NCI-H460 (cell line): ENCODE measurements around the gene INPP5A. TPM values are rescaled to one million over a fixed set of nuclear protein-coding genes. Genes with fewer than 3 reads are reported as not detected.
"Not testable (repeated sequence)": the region's sequence is repeated elsewhere in the genome, so short reads cannot be mapped to it uniquely, and the experiment has no call there.

ENCODE experiments used
- DNase-seq: peaks from one replicate; pipeline ENCODE4 v3.0.0-alpha.2; 2016; ENCODE audit warnings: low read depth; ENCODE audit errors: extremely low read depth
- total RNA-seq: library from RNA; depleted of rRNA; stranded (reverse); fragments of >200 nt; shearing (Covaris generic); gene quantifications from 2 replicates; pipeline ENCODE4 v1.2.3, GENCODE V29; 2014

INPP5A gene
- total RNA-seq, 1 experiment from 2014 or later: 13.1 TPM

DNA sequence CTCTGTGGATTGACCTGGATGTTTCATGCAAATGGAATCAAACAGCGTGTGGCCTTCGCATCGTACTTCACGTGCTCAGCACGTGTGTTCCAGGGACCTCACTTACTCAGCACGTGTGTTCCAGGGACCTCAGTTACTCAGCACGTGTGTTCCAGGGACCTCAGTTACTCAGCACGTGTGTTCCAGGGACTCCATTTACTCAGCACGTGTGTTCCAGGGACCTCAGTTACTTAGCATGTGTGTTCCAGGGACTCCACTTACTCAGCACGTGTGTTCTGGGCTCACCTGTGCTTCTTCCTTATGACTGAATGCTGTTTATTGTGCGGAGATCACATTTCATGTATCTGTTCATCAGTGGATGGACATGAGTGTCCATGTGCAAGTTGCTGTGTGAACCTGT is 22.0 kb downstream of the INPP5A start:
- no peak for DNase-seq

GRCh38 chr10:132560241-132560731 is 22.7 kb downstream of the INPP5A start:
- DNase-seq: no peak

- DNase-seq: no peak
Measured at GRCh38 chr10:132562177-132562915, 24.8 kb downstream of the INPP5A start.

DNA sequence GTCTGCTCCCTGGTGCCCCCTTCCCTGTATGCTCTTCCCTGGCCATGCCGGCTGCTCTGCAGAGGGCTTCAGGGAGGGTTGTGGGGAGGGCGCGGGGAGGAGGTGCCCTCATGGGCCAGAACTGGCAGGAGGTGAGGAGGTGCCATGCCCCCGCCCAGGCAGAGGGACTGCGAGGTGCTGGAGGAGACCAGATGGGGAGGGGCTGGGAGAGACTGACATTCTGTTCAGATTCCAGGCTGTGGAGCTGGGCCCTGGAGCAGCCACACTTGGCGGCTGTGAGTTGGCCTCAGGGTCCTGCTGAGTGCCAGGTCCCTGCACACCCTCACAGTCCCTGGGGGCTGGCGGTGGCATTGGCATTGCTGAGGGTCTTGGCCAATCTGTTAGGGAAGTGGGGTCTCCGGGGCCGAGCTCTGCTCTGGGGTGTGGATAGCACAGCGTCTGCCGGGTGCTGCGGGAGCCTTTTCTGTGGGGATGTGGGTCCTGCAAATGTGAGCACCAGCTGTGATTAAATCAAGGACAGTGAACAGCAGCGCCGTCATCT is 25.4 kb downstream of the INPP5A start:
- no peak for DNase-seq

DNA sequence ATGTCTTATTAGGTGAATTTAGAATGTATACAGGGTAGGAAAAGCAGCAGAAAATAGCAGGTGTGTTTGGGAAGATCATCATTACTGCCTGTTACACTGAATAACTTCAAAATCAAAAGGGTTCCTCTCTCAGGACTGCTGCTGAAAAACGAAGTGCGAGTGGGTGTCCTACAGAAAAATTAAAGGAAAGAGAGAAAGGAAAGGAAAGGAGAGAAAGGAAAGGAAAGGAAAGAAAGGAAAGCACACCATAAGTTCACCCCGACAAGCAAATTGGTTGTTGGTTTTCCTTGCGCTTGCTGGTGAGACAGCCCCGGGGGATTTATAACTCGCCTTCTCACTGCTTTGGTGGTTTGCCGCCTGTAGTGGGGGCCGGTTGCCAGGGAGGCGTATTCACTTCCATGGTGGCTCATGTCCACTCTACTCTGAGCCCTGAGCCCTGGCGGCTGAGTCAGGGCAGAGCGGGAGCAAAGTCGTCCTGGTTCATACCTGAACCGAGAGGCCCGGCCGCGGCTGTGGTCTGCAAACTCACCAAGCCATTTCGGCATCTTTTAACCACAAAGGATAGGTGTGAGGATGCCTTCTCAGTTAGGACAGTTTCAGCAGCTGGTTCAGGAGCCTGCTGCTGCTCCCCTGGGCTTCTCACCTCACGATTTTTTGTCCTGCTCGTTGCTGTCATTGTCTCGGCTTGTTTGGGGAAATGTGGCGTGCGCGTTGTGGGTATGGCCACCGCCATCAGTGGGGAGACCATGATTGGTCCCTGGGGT is 26.1 kb downstream of the INPP5A start:
- no peak for DNase-seq

- DNase-seq: no peak
Measured at GRCh38 chr10:132564249-132564605, 26.6 kb downstream of the INPP5A start.

GRCh38 chr10:132564690-132565089 is 27.1 kb downstream of the INPP5A start:
- no peak for DNase-seq

DNA sequence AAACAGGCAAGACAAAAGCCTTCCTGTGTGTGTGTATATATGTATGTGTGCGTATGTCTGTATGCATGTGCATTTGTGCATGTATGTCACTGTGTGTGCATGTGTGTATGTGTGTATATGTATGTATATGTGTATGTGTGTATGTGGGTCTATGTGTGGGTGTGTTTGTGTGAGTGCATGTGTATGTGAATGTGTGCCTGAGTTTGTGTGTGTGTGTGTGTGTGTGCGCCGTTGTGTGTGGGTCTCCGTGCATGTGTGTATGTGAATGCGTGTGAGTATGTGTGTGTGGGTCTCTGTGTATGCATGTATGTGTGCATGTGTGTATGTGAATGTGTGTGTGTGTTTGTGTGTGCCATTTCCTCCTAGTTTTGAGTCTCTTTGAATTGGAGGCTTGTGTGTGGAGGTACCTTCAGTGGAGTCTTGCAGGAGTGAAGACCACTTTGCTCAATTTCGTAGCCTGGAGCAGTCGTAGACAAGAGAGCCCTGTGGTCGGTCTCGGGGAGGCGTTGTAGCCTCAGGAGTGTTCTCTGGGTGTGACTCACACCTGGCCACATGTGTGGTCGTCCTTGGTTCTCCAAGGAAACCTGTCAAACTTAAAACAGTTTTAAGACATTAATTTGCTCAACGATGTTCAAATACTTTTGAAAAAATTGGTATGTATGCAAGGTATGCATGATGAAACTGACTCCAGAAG is 28.1 kb downstream of the INPP5A start:
- no peak for DNase-seq

DNA sequence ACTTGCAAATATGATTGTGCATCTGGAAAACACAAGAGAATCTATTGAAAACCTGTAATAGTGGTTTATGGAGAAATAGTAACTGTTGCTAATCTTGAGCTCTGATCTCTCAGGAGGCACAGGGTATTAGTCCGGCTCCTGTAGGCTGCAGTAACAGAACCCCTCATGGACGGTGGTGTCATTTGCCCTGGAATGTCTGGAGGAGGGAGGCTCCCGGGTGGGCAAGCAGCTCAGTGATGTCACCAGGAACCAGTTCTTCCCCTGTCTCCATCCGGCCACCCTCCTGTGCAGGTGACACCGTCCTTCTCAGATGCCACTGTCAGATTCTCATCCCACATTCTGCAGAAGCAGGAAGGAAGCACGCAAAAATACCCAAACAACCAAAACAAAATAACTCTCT is 29.3 kb downstream of the INPP5A start:
- DNase-seq: no peak

GRCh38 chr10:132570265-132570664 is 32.7 kb downstream of the INPP5A start:
- no peak for DNase-seq

- DNase-seq: no peak
Measured at GRCh38 chr10:132570771-132571649, 33.4 kb downstream of the INPP5A start.

GRCh38 chr10:132571650-132572544 is 34.3 kb downstream of the INPP5A start:
- DNase-seq: peak; percentile 61

- DNase-seq: no peak
Measured at GRCh38 chr10:132572545-132572937, 35.0 kb downstream of the INPP5A start.

- not testable (repeated sequence) for DNase-seq
Measured at GRCh38 chr10:132572946-132573345, 35.4 kb downstream of the INPP5A start.

GRCh38 chr10:132574288-132574687 is 36.7 kb downstream of the INPP5A start:
- DNase-seq: no peak

- no peak for DNase-seq
Measured at GRCh38 chr10:132574783-132575319, 37.3 kb downstream of the INPP5A start.

- peak; percentile 13 for DNase-seq
Measured at GRCh38 chr10:132575320-132576201, 38.0 kb downstream of the INPP5A start.
